VCaP (cell line): ENCODE measurements around the gene GPR39.

Experiments used
- H3K27ac ChIP-seq: fragments of 450-650 bp; 2 replicates; pipeline ENCODE4 v1.5.1; 2017
- TF ChIP-seq, protein P1 (sequence below): fragments of 450-650 bp; conservative IDR thresholded peaks from 2 replicates; pipeline ENCODE4 v1.5.1; 2017; ENCODE audit warnings: mild to moderate bottlenecking, moderate library complexity

The GPR39 gene

GRCh38 chr2:132549935-132550670, 133.5 kb downstream of the GPR39 start:
- no peak overlapping the region for H3K27ac ChIP-seq
- TF ChIP-seq, protein P1, sequence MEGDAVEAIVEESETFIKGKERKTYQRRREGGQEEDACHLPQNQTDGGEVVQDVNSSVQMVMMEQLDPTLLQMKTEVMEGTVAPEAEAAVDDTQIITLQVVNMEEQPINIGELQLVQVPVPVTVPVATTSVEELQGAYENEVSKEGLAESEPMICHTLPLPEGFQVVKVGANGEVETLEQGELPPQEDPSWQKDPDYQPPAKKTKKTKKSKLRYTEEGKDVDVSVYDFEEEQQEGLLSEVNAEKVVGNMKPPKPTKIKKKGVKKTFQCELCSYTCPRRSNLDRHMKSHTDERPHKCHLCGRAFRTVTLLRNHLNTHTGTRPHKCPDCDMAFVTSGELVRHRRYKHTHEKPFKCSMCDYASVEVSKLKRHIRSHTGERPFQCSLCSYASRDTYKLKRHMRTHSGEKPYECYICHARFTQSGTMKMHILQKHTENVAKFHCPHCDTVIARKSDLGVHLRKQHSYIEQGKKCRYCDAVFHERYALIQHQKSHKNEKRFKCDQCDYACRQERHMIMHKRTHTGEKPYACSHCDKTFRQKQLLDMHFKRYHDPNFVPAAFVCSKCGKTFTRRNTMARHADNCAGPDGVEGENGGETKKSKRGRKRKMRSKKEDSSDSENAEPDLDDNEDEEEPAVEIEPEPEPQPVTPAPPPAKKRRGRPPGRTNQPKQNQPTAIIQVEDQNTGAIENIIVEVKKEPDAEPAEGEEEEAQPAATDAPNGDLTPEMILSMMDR = no peak

DNA sequence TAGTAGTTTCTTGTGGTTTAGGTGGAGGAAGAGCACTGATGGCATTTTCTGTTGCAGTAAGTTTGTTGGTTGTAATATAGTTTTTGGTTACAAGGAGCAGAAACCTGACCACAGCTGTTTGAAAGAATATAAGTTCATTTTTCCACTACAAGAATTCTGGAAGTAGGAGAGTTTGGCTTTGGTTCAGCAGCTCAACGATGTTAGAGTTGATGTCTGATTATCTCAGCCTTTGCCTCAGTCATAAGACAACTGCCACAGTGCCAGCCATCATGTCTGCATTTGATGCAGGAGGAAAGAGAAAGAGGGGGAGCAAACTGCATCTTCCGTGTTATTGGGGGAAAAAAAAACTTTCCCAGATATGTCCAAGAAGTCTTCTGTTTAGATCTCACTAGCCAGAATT, 134.3 kb downstream of the GPR39 start:
- H3K27ac ChIP-seq = no peak overlapping the region
- TF ChIP-seq, protein P1 = no peak

GRCh38 chr2:132557694-132558093, 141.1 kb downstream of the GPR39 start:
- no peak overlapping the region for H3K27ac ChIP-seq
- TF ChIP-seq, protein P1 = no peak

- H3K27ac ChIP-seq = no peak overlapping the region
- TF ChIP-seq, protein P1 = no peak
These were observed 142.7 kb downstream of the GPR39 start for GRCh38 chr2:132559326-132559725.

- no peak overlapping the region for H3K27ac ChIP-seq
- TF ChIP-seq, protein P1 = no peak
These were observed 143.3 kb downstream of the GPR39 start for GRCh38 chr2:132559921-132560320.

DNA sequence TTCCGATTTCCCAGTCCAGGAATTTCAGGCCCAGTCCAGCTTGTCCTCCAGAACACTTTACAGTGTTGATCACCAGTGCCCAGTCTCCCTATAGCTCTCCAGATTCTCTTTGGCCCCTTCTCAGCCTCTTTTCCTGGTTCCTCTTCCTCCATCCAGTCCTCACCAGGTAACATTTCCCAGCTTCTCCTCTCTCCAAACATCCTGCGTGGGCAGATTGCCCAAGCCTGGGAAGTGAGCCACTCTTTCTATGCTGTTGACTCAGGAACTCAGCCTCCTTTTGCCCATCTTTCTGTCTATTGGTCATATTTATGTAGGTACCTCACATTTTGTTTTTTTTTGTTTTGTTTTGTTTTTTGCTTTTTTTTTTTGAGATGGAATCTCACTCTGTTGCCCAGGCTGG, 144.0 kb downstream of the GPR39 start:
- TF ChIP-seq, protein P1 = no peak

DNA sequence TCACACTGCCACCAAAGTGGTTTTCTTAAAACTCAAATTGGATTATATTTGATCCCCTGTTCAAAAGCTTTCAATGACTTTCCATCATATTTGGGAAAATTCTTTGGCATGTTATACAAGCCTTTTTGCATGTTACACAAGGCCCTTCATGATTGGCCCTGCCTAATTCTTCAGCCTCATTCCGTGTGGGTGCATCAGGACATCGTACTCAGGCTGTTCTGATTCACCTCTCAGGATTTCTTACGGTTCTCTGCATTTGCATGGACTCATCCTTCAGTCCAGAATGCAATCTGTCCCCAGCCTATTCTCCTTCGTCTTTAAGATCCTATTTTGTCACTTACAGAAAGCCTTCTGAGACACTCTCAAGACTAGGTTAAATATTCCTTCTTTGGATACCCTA, 145.6 kb downstream of the GPR39 start:
- TF ChIP-seq, protein P1 = no peak

More for the DNA sequence above, 144.0 kb downstream of the GPR39 start:
- H3K27ac ChIP-seq = no peak overlapping the region

More for the DNA sequence above, 145.6 kb downstream of the GPR39 start:
- no peak overlapping the region for H3K27ac ChIP-seq
